Measurements from ENCODE around the gene CTSF. TPM values are rescaled to one million over a fixed set of nuclear protein-coding genes. Genes with fewer than 3 reads are reported as not detected.
A peak's percentile ranks its signal among the peaks of the same experiment; 100 is the strongest.

The CTSF gene
- total RNA-seq, 1 experiment from 2014 or later: 4.9 TPM

DNA sequence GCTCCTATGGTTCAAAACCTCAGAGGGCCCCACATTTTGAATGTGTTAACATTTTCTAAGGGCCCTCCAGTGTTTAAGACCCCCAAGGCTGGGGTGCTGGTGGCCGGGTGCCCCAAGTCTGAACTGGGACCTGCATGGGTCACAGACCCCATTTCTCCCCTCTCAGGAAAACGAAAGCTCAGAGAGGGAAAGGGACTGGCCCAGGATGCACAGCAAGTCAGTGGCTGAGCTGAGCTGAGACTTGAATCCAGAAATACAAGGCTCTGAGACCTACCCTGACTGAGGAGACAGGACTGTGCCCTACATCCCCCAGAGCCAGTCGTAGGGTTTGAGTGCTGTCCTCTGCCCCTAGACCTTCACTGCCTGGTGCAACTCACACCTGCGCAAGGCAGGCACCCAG is 17.5 kb downstream of the CTSF start:
- ChIA-PET CTCF (interaction anchor here (1.2 kb wide), 1 partner anchor 41 kb away, joined by 3 read pairs; no protein-coding TSS in a partner anchor), POLR2A (no interaction called here)

DNA sequence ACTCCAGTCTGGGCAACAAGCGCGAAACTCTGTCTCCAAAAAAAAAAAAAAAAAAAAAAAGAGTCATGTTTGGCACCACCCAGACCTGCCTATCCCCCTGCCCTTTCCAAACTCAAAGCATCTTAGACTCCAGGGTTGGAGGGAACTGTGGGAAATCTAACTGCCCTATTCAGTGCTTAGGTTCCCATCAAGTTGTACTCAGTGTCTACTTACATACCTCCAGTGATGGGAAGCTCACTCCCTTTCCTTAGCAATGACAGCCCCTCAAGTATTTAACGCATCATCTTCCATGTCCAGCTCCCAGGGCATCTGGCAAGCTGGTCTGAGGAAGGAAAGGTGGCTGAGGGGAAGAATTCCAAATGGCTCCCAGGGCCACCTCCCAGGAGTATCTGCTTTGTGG is 18.7 kb downstream of the CTSF start:
- Mint-ChIP-seq H3K27ac (no peak overlapping the region), H3K4me3 (no peak overlapping the region), H3K36me3 (no peaks in the 10 kb centered on the region; the same call in 1 of the 2 replicates), H3K27me3 (ENCODE audit: low read depth) (no peaks in the 10 kb centered on the region), H3K9me3 (no peaks in the 10 kb centered on the region), H3K4me1 (peaks cover 29% of the 10 kb centered on the region)
- ChIA-PET POLR2A (no interaction called here), CTCF (interaction anchor here (0.7 to 1.0 kb wide), 2 partner anchors 43 to 303 kb away, joined by 3 read pairs; partner anchors contain the start of gene CCDC87)
- TF ChIP-seq, protein P1, sequence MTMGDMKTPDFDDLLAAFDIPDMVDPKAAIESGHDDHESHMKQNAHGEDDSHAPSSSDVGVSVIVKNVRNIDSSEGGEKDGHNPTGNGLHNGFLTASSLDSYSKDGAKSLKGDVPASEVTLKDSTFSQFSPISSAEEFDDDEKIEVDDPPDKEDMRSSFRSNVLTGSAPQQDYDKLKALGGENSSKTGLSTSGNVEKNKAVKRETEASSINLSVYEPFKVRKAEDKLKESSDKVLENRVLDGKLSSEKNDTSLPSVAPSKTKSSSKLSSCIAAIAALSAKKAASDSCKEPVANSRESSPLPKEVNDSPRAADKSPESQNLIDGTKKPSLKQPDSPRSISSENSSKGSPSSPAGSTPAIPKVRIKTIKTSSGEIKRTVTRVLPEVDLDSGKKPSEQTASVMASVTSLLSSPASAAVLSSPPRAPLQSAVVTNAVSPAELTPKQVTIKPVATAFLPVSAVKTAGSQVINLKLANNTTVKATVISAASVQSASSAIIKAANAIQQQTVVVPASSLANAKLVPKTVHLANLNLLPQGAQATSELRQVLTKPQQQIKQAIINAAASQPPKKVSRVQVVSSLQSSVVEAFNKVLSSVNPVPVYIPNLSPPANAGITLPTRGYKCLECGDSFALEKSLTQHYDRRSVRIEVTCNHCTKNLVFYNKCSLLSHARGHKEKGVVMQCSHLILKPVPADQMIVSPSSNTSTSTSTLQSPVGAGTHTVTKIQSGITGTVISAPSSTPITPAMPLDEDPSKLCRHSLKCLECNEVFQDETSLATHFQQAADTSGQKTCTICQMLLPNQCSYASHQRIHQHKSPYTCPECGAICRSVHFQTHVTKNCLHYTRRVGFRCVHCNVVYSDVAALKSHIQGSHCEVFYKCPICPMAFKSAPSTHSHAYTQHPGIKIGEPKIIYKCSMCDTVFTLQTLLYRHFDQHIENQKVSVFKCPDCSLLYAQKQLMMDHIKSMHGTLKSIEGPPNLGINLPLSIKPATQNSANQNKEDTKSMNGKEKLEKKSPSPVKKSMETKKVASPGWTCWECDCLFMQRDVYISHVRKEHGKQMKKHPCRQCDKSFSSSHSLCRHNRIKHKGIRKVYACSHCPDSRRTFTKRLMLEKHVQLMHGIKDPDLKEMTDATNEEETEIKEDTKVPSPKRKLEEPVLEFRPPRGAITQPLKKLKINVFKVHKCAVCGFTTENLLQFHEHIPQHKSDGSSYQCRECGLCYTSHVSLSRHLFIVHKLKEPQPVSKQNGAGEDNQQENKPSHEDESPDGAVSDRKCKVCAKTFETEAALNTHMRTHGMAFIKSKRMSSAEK (CRISPR knock-in tag; IDR thresholded peaks at IDR 0.05; ENCODE audit: borderline replicate concordance): no peak
- DNase-seq (ENCODE audit: low spot score) (no peak), ATAC-seq (no peak)

More for the DNA sequence above, 17.5 kb downstream of the CTSF start:
- no peak overlapping the region for H3K4me3 Mint-ChIP-seq
- DNase-seq (ENCODE audit: low spot score): no peak
- no peaks in the 10 kb centered on the region for H3K9me3 Mint-ChIP-seq
- H3K36me3 Mint-ChIP-seq: no peaks in the 10 kb centered on the region; the same call in 1 of the 2 replicates
- ATAC-seq: no peak
- no peak for TF ChIP-seq GTF2I (CRISPR knock-in tag; conservative IDR thresholded peaks at IDR 0.05)
- TF ChIP-seq ZBTB21 (CRISPR knock-in tag; IDR thresholded peaks at IDR 0.05; ENCODE audit: borderline replicate concordance): no peak
- TF ChIP-seq MYBL2 (CRISPR knock-in tag; IDR thresholded peaks at IDR 0.05): no peak
- TF ChIP-seq, protein P2, sequence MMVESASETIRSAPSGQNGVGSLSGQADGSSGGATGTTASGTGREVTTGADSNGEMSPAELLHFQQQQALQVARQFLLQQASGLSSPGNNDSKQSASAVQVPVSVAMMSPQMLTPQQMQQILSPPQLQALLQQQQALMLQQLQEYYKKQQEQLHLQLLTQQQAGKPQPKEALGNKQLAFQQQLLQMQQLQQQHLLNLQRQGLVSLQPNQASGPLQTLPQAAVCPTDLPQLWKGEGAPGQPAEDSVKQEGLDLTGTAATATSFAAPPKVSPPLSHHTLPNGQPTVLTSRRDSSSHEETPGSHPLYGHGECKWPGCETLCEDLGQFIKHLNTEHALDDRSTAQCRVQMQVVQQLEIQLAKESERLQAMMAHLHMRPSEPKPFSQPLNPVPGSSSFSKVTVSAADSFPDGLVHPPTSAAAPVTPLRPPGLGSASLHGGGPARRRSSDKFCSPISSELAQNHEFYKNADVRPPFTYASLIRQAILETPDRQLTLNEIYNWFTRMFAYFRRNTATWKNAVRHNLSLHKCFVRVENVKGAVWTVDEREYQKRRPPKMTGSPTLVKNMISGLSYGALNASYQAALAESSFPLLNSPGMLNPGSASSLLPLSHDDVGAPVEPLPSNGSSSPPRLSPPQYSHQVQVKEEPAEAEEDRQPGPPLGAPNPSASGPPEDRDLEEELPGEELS (CRISPR knock-in tag; IDR thresholded peaks at IDR 0.05): no peak
- H3K4me1 Mint-ChIP-seq: peaks cover 25% of the 10 kb centered on the region
- H3K27ac Mint-ChIP-seq: no peak overlapping the region
- no peaks in the 10 kb centered on the region; the same call in 1 of the 2 replicates for H3K27me3 Mint-ChIP-seq (ENCODE audit: low read depth)

DNA sequence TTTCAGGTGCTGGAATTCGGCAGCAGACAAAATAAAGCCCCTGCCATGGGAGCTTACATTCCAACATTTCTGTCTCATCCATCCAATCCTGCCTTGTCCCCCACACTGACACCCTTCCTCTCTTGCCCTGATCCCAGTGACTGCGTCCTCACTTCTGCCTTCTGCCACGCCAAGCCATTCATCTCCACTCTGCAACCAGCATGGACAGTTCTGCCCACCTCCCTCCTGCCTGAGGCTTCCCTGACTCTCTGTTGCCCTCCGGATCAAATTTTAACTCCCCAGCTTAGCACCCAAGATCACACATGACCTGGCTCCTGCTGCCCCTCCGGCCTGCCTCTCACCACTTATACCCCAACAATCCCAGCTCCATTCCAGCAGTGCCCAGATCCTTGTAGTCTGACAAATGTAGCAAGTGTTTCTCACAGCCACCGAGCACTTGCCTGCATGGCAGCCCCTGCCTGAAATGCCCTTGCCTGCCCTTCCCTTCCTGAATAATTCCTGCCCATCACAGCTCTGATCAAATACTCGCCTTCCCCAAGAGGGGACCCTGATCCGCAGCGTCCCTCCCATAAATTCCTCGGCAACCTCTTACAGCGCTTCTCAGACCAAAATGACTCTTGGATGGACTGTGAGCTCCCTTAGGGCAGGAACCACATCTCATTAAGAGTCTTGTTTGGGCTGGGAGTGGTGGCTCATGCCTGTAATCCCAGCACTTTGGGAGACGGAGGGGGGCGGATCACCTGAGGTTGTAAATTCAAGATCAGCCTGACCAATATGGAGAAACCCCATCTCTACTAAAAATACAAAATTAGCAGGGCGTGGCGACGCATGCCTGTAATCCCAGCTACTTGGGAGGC is 19.4 kb downstream of the CTSF start:
- no peaks in the 10 kb centered on the region for H3K9me3 Mint-ChIP-seq
- ChIA-PET POLR2A (interaction anchor here (0.9 kb wide), 1 partner anchor 129 kb away, joined by 3 read pairs; the partner anchor contains the start of gene RBM4B), CTCF (interaction anchor here (0.7 to 1.0 kb wide), 3 partner anchors 43 to 473 kb away, joined by 3 to 4 read pairs (median 3); partner anchors contain the start of gene CCDC87)
- no peaks in the 10 kb centered on the region for H3K27me3 Mint-ChIP-seq (ENCODE audit: low read depth)
- H3K4me1 Mint-ChIP-seq: peaks cover 34% of the 10 kb centered on the region
- H3K36me3 Mint-ChIP-seq: no peaks in the 10 kb centered on the region; the same call in 1 of the 2 replicates
- H3K4me3 Mint-ChIP-seq: peak overlapping the region; percentile 20
- DNase-seq (ENCODE audit: low spot score) (no peak), ATAC-seq (no peak)
- peak overlapping the region; percentile 49 for H3K27ac Mint-ChIP-seq
- TF ChIP-seq, protein P3, sequence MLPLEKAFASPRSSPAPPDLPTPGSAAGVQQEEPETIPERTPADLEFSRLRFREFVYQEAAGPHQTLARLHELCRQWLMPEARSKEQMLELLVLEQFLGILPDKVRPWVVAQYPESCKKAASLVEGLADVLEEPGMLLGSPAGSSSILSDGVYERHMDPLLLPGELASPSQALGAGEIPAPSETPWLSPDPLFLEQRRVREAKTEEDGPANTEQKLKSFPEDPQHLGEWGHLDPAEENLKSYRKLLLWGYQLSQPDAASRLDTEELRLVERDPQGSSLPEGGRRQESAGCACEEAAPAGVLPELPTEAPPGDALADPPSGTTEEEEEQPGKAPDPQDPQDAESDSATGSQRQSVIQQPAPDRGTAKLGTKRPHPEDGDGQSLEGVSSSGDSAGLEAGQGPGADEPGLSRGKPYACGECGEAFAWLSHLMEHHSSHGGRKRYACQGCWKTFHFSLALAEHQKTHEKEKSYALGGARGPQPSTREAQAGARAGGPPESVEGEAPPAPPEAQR (CRISPR knock-in tag; IDR thresholded peaks at IDR 0.05): no peak
- TF ChIP-seq CBFB (CRISPR knock-in tag; IDR thresholded peaks at IDR 0.05; ENCODE audit: low read depth) (no peak), NFYB (CRISPR knock-in tag; conservative IDR thresholded peaks at IDR 0.05; ENCODE audit: low read depth) (no peak), ETV6 (CRISPR knock-in tag; IDR thresholded peaks at IDR 0.05) (no peak), GRHL2 (CRISPR knock-in tag; IDR thresholded peaks at IDR 0.05; ENCODE audit: insufficient replicate concordance, severe bottlenecking) (no peak), FOXJ3 (CRISPR knock-in tag; IDR thresholded peaks at IDR 0.05; ENCODE audit: borderline replicate concordance) (no peak)
- TF ChIP-seq, protein P4, sequence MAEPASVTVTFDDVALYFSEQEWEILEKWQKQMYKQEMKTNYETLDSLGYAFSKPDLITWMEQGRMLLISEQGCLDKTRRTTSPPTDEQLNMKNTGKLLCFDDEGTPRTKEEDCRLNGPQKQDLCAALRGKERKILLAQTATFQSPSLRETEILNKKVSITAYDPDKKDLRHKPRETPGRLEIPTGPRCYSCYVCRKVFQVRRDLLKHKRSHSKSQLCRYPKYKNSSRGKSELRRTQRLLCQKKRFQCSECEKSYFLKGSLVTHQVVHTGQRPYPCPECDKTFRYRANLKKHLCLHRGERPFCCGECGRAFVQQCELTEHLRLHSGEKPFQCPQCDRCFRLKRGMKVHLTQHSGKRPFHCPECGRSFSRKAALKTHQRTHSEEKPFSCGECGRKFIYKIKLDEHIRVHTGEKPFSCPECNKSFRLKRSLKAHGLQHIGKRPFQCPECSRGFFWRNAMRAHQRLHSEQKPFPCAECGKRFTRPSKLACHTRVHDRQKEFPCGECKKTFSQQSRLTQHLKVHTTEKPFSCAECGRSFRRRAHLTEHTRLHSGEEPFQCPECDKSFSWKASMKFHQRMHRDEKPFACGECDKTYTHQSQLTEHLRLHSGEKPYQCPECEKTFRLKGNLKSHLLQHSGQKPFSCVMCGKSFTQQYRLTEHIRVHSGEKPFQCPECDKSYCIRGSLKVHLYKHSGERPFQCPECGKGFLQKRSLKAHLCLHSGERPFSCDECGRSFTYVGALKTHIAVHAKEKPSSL (CRISPR knock-in tag; conservative IDR thresholded peaks at IDR 0.05): no peak
- TF ChIP-seq, protein P1 (CRISPR knock-in tag; IDR thresholded peaks at IDR 0.05; ENCODE audit: borderline replicate concordance): no peak
- TF ChIP-seq, protein P5, sequence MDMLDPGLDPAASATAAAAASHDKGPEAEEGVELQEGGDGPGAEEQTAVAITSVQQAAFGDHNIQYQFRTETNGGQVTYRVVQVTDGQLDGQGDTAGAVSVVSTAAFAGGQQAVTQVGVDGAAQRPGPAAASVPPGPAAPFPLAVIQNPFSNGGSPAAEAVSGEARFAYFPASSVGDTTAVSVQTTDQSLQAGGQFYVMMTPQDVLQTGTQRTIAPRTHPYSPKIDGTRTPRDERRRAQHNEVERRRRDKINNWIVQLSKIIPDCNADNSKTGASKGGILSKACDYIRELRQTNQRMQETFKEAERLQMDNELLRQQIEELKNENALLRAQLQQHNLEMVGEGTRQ (CRISPR knock-in tag; IDR thresholded peaks at IDR 0.05): no peak

Data from WTC11 (cell line).